ENCODE data around the gene VOPP1. TPM values are rescaled to one million over a fixed set of nuclear protein-coding genes. Genes with fewer than 3 reads are reported as not detected.

The VOPP1 gene
- total and polyA plus RNA-seq, 7 donors: 16.3 to 45.7 (median 29.7) TPM

GRCh38 chr7:55485501-55486191, 86.7 kb downstream of the VOPP1 start:
- Histone ChIP-seq H3K4me1 (no peaks in the 10 kb centered on the region), H3K4me3 (no peak overlapping the region), H3K36me3 (ENCODE audit: insufficient read depth in 1 of 2, low read depth in 1 of 2) (peaks cover 0 to 40% of the 10 kb centered on the region in 2 donors), H3K27ac (no peak overlapping the region), H3K27me3 (ENCODE audit: insufficient read depth in 3 of 3, low read length in 2 of 3) (no peaks in the 10 kb centered on the region), H3K9me3 (no peaks in the 10 kb centered on the region)
- DNase-seq (no peak), ATAC-seq (peak in 1 of 4 donors; percentile 15)
- 90 to 93% (median 91%) methylated on average over 28 of the region's 28 CpGs for WGBS, 3 donors
- intact Hi-C loops (cut with DNase I): no loop called here
- no peak for TF ChIP-seq CTCF (IDR thresholded peaks at IDR 0.05)

- Histone ChIP-seq H3K36me3 (ENCODE audit: insufficient read depth in 1 of 2, low read depth in 1 of 2) (peaks cover 0 to 35% of the 10 kb centered on the region in 2 donors), H3K4me1 (no peaks in the 10 kb centered on the region), H3K27ac (no peak overlapping the region), H3K9me3 (no peaks in the 10 kb centered on the region), H3K27me3 (ENCODE audit: insufficient read depth in 3 of 3, low read length in 2 of 3) (no peaks in the 10 kb centered on the region), H3K4me3 (no peak overlapping the region)
- WGBS, 3 donors: 86 to 93% (median 87%) methylated on average over 6 of the region's 6 CpGs
- ATAC-seq (no peak), DNase-seq (no peak)
- no peak for TF ChIP-seq CTCF (IDR thresholded peaks at IDR 0.05)
- intact Hi-C loops (cut with DNase I): no loop called here
Measured at GRCh38 chr7:55484834-55485233, 87.5 kb downstream of the VOPP1 start.

GRCh38 chr7:55484241-55484640, 88.1 kb downstream of the VOPP1 start:
- no peak for TF ChIP-seq CTCF (IDR thresholded peaks at IDR 0.05)
- Histone ChIP-seq H3K4me1 (no peaks in the 10 kb centered on the region), H3K27me3 (ENCODE audit: insufficient read depth in 3 of 3, low read length in 2 of 3) (no peaks in the 10 kb centered on the region), H3K4me3 (no peak overlapping the region), H3K27ac (no peak overlapping the region), H3K9me3 (no peaks in the 10 kb centered on the region), H3K36me3 (ENCODE audit: insufficient read depth in 1 of 2, low read depth in 1 of 2) (peaks cover 0 to 29% of the 10 kb centered on the region in 2 donors)
- 80 to 85% (median 81%) methylated on average over 5 of the region's 5 CpGs for WGBS, 3 donors
- intact Hi-C loops (cut with DNase I): no loop called here
- DNase-seq (no peak), ATAC-seq (no peak)

- DNase-seq (no peak), ATAC-seq (no peak)
- intact Hi-C loops (cut with DNase I): no loop called here
- H3K9me3 ChIP-seq: no peaks in the 10 kb centered on the region
- H3K36me3 ChIP-seq (ENCODE audit: insufficient read depth in 1 of 2, low read depth in 1 of 2): peaks cover 0 to 24% of the 10 kb centered on the region in 2 donors
- no peak overlapping the region for H3K27ac ChIP-seq
- H3K4me3 ChIP-seq: no peak overlapping the region
- no peak for TF ChIP-seq CTCF (IDR thresholded peaks at IDR 0.05)
- peaks cover 7% of the 10 kb centered on the region for H3K4me1 ChIP-seq
- H3K27me3 ChIP-seq (ENCODE audit: insufficient read depth in 3 of 3, low read length in 2 of 3): no peaks in the 10 kb centered on the region
- 96 to 97% (median 97%) methylated on average over 6 of the region's 6 CpGs for WGBS, 3 donors
Measured at GRCh38 chr7:55483046-55483445, 89.3 kb downstream of the VOPP1 start.

- Histone ChIP-seq H3K4me3 (no peak overlapping the region), H3K9me3 (no peaks in the 10 kb centered on the region), H3K4me1 (peaks cover 20% of the 10 kb centered on the region), H3K36me3 (ENCODE audit: insufficient read depth in 1 of 2, low read depth in 1 of 2) (peaks cover 0 to 19% of the 10 kb centered on the region in 2 donors), H3K27me3 (ENCODE audit: insufficient read depth in 3 of 3, low read length in 2 of 3) (no peaks in the 10 kb centered on the region), H3K27ac (no peak overlapping the region)
- DNase-seq: no peak
- TF ChIP-seq CTCF (IDR thresholded peaks at IDR 0.05): no peak
- intact Hi-C loops (cut with DNase I): no loop called here
- no peak for ATAC-seq
- whole genome bisulfite sequencing, 3 donors: 64 to 75% (median 68%) methylated on average over 2 of the region's 2 CpGs
Measured at GRCh38 chr7:55481155-55481554, 91.1 kb downstream of the VOPP1 start.

Measured in psoas muscle (tissue), 8 donors.